ENCODE results near the gene SPEF2.

Gene SPEF2, protein sequence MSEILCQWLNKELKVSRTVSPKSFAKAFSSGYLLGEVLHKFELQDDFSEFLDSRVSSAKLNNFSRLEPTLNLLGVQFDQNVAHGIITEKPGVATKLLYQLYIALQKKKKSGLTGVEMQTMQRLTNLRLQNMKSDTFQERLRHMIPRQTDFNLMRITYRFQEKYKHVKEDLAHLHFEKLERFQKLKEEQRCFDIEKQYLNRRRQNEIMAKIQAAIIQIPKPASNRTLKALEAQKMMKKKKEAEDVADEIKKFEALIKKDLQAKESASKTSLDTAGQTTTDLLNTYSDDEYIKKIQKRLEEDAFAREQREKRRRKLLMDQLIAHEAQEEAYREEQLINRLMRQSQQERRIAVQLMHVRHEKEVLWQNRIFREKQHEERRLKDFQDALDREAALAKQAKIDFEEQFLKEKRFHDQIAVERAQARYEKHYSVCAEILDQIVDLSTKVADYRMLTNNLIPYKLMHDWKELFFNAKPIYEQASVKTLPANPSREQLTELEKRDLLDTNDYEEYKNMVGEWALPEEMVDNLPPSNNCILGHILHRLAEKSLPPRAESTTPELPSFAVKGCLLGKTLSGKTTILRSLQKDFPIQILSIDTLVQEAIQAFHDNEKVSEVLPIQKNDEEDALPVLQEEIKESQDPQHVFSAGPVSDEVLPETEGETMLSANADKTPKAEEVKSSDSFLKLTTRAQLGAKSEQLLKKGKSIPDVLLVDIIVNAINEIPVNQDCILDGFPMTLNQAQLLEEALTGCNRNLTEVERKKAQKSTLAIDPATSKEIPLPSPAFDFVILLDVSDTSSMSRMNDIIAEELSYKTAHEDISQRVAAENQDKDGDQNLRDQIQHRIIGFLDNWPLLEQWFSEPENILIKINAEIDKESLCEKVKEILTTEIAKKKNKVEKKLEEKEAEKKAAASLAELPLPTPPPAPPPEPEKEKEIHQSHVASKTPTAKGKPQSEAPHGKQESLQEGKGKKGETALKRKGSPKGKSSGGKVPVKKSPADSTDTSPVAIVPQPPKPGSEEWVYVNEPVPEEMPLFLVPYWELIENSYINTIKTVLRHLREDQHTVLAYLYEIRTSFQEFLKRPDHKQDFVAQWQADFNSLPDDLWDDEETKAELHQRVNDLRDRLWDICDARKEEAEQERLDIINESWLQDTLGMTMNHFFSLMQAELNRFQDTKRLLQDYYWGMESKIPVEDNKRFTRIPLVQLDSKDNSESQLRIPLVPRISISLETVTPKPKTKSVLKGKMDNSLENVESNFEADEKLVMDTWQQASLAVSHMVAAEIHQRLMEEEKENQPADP (N-terminal part only)

DNA sequence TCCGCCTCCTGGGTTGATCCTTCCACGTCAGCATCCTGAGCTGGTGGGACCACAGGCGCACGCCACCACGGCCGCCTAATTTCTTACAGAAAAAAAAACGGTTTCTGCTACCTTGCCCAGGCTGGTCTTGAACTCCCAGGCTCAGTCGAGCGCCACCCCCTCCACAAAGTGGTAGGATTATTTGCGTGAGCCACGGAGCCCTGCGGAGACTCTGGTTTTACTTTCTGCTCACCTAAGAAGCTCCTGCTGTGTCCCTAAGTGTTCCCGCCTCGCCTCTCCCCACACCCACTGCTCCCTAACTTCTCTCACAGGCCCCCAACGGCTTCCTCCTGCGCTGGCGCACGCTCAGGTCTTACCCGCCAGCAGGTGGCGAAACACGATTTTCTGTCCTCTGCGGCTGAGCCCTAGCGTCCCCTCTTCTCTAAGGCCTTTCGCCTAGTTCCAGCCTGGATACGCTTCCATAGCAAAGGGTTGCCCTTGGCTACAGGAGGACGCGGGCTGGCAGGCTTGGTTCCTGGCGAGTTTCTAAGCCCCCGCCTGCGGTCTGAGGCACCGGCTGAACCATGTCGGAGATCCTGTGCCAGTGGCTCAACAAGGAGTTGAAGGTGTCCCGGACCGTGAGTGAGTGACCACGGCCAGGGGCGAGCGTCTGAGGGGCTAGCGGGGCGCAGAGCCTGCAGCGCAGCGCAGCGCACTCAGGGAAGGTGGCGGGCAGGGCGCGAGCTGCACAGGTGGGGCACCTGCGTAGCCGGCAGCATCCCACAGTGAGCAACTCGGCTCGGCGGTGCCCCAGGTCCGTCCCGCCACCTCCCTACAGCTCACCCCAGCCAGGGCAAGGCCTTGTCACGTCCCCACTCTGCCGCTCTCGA is at the start of gene SPEF2:
TSS of gene SPEF2 (plus strand) at position 429 of the 869 bp plus-strand sequence. CDS start at position 564, 135 bp downstream.
- 0 out of 20 replicates have a peak, but pooled peaks cover 0 to 7% (median 0%) of the 10 kb centered on the region in 10 experiments for H3K4me1 ChIP-seq
- no peak within 1 kb of the TSS for H3K27ac ChIP-seq
- no peaks in the 10 kb centered on the region for H3K36me3 ChIP-seq
- peak within 1 kb of the TSS; percentile 23 to 58 (median 46); a peak in 19 of 20 replicates for H3K4me3 ChIP-seq
- H3K4me2 ChIP-seq: peak within 1 kb of the TSS; percentile 25 to 66 (median 50); a peak in 20 of 22 replicates
- H3K9me3 ChIP-seq (replicated peaks in 1 of 11): peaks cover 45 to 52% (median 47%) of the 10 kb centered on the region in 11 experiments
- no peaks in the 10 kb centered on the region for H4K20me1 ChIP-seq
- H3K9ac ChIP-seq: no peak within 1 kb of the TSS
- H3K27me3 ChIP-seq: peaks cover 19 to 34% (median 29%) of the 10 kb centered on the region in 11 experiments
- TF ChIP-seq Cebpa-rat (IDR thresholded peaks at IDR 0.05): no peak

DNA sequence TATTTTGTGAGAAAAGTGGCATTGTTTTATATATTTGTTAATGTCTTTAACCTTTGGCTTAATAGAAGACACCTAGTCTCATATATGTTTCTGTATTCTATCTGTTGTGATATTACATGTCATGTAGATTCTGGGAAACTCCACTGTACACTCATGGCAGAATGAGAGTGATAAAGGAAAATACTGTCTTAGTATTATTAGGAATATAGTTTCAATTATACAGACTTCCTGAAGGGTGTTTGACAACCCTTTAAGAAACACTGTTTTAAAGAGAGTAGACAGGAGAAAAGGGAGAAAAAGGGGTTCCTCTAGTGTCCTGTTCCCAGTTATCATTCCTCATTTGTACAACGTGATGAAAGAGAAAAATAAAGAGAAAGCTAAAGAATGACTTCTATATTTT is 42.1 kb upstream of the SPEF2 start:
- Histone ChIP-seq H3K9me3 (replicated peaks in 1 of 11) (no peaks in the 10 kb centered on the region; a peak in 1 of 22 replicates), H3K4me2 (no peak overlapping the region), H3K4me1 (no peaks in the 10 kb centered on the region), H3K36me3 (no peaks in the 10 kb centered on the region), H3K27ac (no peak overlapping the region), H3K4me3 (no peak overlapping the region), H3K27me3 (no peaks in the 10 kb centered on the region), H4K20me1 (no peaks in the 10 kb centered on the region), H3K9ac (no peak overlapping the region)
- no peak for TF ChIP-seq Cebpa-rat (IDR thresholded peaks at IDR 0.05)

DNA sequence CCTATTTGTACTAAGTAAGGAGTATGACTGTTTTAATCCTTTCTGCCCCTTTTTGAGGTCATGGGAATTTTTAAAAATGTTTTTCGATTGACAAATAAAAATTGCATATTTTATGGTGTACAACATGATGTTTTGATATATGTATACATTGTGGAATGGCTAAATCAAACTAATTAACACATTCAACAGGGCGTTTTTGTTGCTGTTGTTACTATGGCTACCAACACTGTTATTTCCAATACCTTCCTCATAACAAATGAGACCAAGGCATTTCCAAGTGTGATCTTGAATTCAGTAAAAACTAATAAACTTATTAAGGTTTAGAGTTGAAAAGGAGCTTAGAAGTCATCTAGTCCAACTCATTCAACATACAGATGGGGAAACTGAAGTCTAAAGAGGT is 30.2 kb upstream of the SPEF2 start:
- Histone ChIP-seq H3K27ac (no peak overlapping the region), H3K9ac (no peak overlapping the region), H3K27me3 (no peaks in the 10 kb centered on the region), H3K4me3 (no peak overlapping the region), H3K4me1 (no peaks in the 10 kb centered on the region), H3K36me3 (no peaks in the 10 kb centered on the region), H4K20me1 (no peaks in the 10 kb centered on the region), H3K4me2 (no peak overlapping the region), H3K9me3 (replicated peaks in 1 of 11) (peaks cover 0 to 1% (median 0%) of the 10 kb centered on the region in 11 experiments; a peak in 1 of 22 replicates)
- TF ChIP-seq Cebpa-rat (IDR thresholded peaks at IDR 0.05): no peak

DNA sequence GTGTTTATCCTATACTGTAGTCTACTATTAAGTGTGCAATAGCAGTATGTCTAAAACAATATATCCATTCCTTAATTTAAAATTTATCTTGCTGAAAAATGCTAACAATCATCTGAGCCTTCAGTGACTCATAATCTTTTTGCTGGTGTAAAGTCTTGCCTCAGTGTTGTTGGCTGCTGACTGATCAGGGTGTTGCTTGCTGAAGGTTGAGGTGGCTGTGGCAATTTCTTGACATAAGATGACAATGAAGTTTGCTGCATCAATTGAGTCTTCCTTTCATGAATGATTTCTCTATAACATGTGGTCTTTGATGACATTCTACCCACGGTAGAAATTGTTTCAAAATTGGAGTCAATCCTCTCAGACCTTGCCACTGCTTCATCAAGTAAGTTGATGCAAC is 24.3 kb upstream of the SPEF2 start:
- peaks cover 0 to 11% (median under 1%) of the 10 kb centered on the region in 11 experiments; a peak in 6 of 22 replicates for H3K9me3 ChIP-seq (replicated peaks in 1 of 11)
- no peaks in the 10 kb centered on the region for H4K20me1 ChIP-seq
- no peaks in the 10 kb centered on the region for H3K36me3 ChIP-seq
- H3K4me3 ChIP-seq: no peak overlapping the region
- no peak for TF ChIP-seq Cebpa-rat (IDR thresholded peaks at IDR 0.05)
- no peaks in the 10 kb centered on the region for H3K4me1 ChIP-seq
- H3K9ac ChIP-seq: no peak overlapping the region
- H3K27ac ChIP-seq: no peak overlapping the region
- H3K4me2 ChIP-seq: no peak overlapping the region
- H3K27me3 ChIP-seq: no peaks in the 10 kb centered on the region

DNA sequence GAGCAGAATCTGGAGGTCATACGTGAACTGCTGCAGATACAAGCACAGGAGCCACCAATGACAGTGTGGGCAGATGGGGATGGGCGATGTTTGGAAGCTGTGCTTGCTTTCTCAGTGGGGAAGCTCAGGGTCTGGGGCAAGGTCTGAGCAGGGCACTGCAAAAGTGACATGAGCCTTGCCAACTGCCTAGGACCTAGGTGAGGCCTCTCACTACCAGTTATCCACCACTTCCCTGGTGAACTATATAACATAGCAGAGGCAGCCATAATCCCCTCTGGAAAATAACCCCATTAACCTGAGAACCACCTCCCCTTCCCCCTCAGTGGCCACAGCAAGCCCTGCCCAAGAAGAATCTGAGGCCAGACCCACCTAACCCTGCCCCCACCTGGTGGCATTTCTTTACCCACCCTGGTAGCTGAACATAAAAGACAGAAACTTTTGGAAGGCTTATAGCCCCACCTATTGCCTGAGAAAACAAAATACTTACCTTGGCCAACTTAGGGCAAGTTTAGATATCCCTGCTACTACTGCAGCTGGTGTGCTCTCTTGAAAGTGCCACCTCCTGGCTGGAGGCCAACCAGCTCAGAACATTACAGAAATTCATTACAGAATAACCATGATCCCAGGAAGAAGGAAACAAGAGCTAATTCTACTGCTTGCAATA is 18.8 kb upstream of the SPEF2 start:
- H3K4me2 ChIP-seq: no peak overlapping the region
- H3K9me3 ChIP-seq (replicated peaks in 1 of 11): peaks cover 2 to 22% (median 13%) of the 10 kb centered on the region in 11 experiments; a peak in 15 of 22 replicates
- no peaks in the 10 kb centered on the region for H3K36me3 ChIP-seq
- H3K27me3 ChIP-seq: no peaks in the 10 kb centered on the region
- no peak overlapping the region for H3K4me3 ChIP-seq
- H3K4me1 ChIP-seq: no peaks in the 10 kb centered on the region
- TF ChIP-seq Cebpa-rat (IDR thresholded peaks at IDR 0.05): no peak
- H3K27ac ChIP-seq: no peak overlapping the region
- H4K20me1 ChIP-seq: no peaks in the 10 kb centered on the region
- no peak overlapping the region for H3K9ac ChIP-seq

DNA sequence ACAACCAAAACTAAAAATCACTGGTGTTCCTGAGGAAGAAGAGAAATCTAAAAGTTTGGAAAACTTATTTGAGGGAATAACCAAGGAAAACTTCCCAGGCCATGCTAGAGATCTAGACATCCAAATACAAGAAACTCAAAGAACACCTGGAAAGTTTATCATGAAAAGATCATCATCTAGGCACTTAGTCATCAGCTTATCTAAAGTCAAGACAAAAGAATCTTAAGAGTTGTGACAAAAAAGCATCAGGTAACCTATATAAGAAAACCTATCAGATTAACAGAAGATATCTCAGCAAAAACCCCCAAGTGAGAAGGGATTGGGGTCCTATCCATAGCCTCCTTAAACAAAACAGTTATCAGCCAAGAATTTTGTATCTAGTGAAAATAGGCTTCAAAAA is 17.1 kb upstream of the SPEF2 start:
- no peak overlapping the region for H3K4me2 ChIP-seq
- no peak overlapping the region for H3K9ac ChIP-seq

DNA sequence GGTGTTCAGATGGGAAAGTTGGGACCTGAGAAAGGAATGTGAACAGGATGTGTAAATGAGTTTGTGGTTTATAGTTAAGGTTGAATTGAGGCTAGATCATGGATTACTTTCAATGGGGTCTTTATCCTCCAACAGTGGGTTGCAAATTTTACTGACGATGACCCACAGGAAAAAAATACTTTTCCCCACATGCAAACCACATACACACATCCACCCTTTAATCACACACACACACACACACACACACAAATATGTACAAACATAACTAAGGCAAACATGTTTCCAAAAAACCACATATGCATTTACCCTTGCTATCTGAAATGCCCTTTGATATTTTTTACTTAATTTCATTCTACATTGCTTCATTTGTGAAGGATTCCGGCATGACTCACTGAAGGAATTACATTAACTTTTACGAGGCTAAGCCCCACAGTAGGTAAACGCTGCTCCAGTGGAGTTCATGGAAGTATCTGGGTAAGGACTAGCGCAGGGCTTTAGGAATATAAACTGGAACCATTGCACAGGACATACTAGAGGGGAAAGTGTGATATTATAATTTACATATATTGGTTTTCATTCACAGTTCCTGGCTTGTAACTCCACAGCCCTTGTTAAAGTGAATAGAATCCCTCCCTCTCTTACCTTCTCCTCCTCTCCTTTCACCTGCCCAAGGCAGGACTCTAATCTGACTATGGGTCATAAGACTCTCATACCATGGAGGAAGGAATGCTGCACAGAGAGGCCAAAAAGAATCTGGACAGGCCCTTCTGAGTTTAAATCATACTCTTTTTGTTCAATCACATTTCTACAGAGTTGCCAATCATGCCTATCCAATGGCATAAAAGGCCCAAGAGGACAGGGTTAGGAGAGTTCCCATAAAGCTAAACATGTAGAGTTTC is 8.5 kb upstream of the SPEF2 start:
- no peak for TF ChIP-seq Cebpa-rat (IDR thresholded peaks at IDR 0.05)
- Histone ChIP-seq H3K4me3 (no peak overlapping the region), H3K4me1 (no peaks in the 10 kb centered on the region), H3K27ac (no peak overlapping the region), H3K9ac (no peak overlapping the region), H3K4me2 (no peak overlapping the region), H4K20me1 (no peaks in the 10 kb centered on the region), H3K36me3 (no peaks in the 10 kb centered on the region), H3K9me3 (replicated peaks in 1 of 11) (peaks cover 11 to 32% (median 19%) of the 10 kb centered on the region in 11 experiments), H3K27me3 (no peaks in the 10 kb centered on the region)

More for the DNA sequence above, 17.1 kb upstream of the SPEF2 start:
- Histone ChIP-seq H4K20me1 (no peaks in the 10 kb centered on the region), H3K27me3 (no peaks in the 10 kb centered on the region), H3K9me3 (replicated peaks in 1 of 11) (peaks cover 10 to 32% (median 19%) of the 10 kb centered on the region in 11 experiments; a peak in 17 of 22 replicates), H3K36me3 (no peaks in the 10 kb centered on the region), H3K4me1 (no peaks in the 10 kb centered on the region), H3K4me3 (no peak overlapping the region), H3K27ac (no peak overlapping the region)
- no peak for TF ChIP-seq Cebpa-rat (IDR thresholded peaks at IDR 0.05)

Measured in BLaER1 treated with 17β-estradiol and CSF1 and Interleukin-3, amounts not matched to agents 10 nM and 100 nM (cell line).